ENCODE results near the gene DDAH1. TPM values are rescaled to one million over a fixed set of nuclear protein-coding genes. Genes with fewer than 3 reads are reported as not detected.

DDAH1 gene
- total and polyA plus RNA-seq, 12 donors, result 2.4 to 84.5 (median 58.4) TPM

DNA sequence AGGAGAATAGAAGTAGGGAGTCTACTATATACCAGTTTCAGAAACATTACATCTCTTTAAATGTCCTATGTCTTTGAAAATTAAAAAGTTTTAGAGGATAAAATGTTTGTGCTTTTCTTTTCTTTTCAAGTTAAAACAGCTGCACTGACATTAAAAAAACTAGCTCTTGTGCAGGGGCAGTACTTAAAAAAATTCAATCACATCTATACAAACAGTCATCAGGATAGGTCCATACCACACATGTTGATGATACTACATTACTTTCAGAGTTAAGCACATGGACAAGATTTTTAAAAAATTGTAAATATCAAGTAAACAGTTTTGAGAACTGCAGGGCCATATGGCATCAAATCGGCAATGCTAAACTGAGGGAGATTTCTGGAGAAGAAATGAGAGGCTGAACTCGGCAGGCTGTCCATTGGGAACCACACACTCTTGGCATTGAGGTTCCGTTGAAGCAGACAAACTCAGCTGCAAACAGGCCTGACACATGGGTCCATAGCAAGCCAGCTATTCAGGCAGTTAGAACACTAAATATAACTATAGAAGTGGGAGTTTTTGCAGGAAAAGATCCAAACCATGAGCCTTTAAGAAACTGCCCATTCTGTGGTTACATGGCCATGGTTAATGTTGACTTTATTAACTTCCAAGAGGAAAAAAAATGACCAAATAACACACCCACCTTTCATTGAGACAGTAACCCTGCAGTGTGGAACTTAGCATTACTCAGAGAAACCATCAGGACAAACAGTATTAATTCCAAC lies 104.0 kb downstream of the DDAH1 start:
- H3K4me1 ChIP-seq (replicated peaks in 1 of 2), result peaks cover 7 to 13% of the 10 kb centered on the region in 2 donors
- H3K27me3 ChIP-seq, result no peaks in the 10 kb centered on the region
- no peak for DNase-seq
- H3K27ac ChIP-seq, result peak overlapping the region in 2 of 5 donors; percentile 4 to 65
- H3K36me3 ChIP-seq (replicated peaks in 1 of 2), result no peaks in the 10 kb centered on the region
- intact Hi-C loops (cut with DNase I), result no loop called here
- TF ChIP-seq POLR2A (IDR thresholded peaks at IDR 0.05), result no peak
- TF ChIP-seq, protein P1, sequence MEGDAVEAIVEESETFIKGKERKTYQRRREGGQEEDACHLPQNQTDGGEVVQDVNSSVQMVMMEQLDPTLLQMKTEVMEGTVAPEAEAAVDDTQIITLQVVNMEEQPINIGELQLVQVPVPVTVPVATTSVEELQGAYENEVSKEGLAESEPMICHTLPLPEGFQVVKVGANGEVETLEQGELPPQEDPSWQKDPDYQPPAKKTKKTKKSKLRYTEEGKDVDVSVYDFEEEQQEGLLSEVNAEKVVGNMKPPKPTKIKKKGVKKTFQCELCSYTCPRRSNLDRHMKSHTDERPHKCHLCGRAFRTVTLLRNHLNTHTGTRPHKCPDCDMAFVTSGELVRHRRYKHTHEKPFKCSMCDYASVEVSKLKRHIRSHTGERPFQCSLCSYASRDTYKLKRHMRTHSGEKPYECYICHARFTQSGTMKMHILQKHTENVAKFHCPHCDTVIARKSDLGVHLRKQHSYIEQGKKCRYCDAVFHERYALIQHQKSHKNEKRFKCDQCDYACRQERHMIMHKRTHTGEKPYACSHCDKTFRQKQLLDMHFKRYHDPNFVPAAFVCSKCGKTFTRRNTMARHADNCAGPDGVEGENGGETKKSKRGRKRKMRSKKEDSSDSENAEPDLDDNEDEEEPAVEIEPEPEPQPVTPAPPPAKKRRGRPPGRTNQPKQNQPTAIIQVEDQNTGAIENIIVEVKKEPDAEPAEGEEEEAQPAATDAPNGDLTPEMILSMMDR (IDR thresholded peaks at IDR 0.05), result no peak
- H3K4me3 ChIP-seq, result no peak overlapping the region
- 73 to 85% (median 80%) methylated on average over 3 of the region's 3 CpGs for WGBS, 4 donors
- no peaks in the 10 kb centered on the region for H3K9me3 ChIP-seq (replicated peaks in 1 of 3)

DNA sequence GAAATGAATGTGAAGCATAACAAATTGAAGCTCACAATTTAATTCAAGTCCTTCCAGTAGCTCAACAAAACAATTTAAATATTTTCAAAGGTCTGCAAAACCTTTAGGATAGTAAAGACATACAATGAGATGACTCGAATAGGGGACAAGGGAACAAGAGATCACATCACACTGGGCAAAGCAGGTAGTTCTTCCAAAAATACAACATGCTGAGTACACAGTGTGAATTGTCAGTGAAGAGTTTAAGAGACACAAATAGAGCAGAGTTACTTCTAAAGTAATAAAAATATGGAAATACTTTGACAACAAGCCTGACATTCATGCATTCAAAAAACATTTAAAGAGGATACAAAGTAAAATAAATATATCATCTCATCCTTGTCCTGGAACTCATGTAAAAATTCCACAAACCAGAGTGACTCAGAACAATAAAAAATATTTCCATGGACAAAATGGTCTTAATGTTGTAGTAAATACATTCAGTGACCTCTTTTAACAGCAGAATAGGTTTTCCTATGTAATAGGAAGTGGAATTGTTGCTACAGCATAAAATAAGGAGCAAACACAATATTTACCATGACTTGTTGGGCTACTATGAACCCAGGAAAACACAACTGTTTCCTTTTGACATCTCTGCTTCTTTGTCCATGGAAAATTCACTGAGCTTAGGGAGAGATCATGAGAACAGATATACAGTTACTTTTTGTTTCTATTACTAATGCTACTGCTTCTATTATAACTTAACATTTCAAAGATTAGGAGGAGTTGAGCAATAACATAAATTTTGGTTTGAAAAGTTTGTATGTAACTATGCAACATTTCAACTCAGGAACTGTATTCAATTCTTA lies 104.9 kb downstream of the DDAH1 start:
- WGBS, 4 donors, result 68 to 82% (median 71%) methylated on average over 1 of the region's 1 CpG
- no peaks in the 10 kb centered on the region for H3K27me3 ChIP-seq
- no peak for TF ChIP-seq POLR2A (IDR thresholded peaks at IDR 0.05)
- TF ChIP-seq, protein P1 (IDR thresholded peaks at IDR 0.05), result no peak
- peak overlapping the region in 2 of 5 donors; percentile 65 to 66 for H3K27ac ChIP-seq
- intact Hi-C loops (cut with DNase I), result no loop called here
- no peak for DNase-seq
- H3K36me3 ChIP-seq (replicated peaks in 1 of 2), result no peaks in the 10 kb centered on the region
- H3K4me3 ChIP-seq, result no peak overlapping the region
- no peaks in the 10 kb centered on the region for H3K9me3 ChIP-seq (replicated peaks in 1 of 3)
- peaks cover 7 to 13% of the 10 kb centered on the region in 2 donors for H3K4me1 ChIP-seq (replicated peaks in 1 of 2)

DNA sequence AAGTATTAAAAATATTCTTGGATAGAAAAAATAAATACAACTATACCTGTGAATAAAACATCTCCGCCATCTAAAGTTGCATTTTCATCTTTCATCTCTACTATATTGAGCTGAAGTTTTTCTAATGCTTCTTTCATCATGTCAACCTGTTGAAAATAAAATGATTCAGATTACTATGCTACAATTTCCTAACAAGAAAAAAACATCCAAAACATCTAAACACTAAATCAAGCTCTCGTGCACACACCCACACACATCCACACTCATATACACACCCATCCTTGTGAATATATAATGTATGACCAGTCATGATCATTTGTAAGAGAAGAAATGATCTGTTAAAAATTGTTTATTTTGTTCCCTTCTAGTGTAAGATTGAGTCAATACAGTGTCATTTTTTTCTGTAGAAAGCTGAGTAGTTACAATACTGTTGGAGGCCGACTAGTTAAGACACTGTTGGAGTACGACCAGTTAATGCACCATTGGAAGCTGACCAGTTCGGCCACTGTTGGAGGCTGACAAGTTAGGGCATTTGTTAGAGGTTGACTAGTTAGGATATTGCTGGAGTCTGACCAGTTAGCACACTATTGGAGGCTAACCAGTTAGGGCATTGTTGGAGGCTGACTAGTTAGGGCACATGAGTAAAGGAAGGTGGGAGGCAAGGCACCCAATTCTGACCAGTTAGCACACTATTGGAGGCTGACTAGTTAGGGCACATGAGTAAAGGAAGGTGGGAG lies 106.1 kb downstream of the DDAH1 start:
- Histone ChIP-seq H3K27ac (no peak overlapping the region), H3K9me3 (replicated peaks in 1 of 3) (no peaks in the 10 kb centered on the region), H3K4me1 (replicated peaks in 1 of 2) (peaks cover 7 to 13% of the 10 kb centered on the region in 2 donors), H3K36me3 (replicated peaks in 1 of 2) (no peaks in the 10 kb centered on the region), H3K27me3 (no peaks in the 10 kb centered on the region), H3K4me3 (no peak overlapping the region)
- WGBS, 4 donors, result 96 to 100% (median 99%) methylated on average over 5 of the region's 5 CpGs
- intact Hi-C loops (cut with DNase I), result no loop called here
- TF ChIP-seq, protein P1 (IDR thresholded peaks at IDR 0.05), result no peak
- no peak for TF ChIP-seq POLR2A (IDR thresholded peaks at IDR 0.05)
- no peak for DNase-seq

DNA sequence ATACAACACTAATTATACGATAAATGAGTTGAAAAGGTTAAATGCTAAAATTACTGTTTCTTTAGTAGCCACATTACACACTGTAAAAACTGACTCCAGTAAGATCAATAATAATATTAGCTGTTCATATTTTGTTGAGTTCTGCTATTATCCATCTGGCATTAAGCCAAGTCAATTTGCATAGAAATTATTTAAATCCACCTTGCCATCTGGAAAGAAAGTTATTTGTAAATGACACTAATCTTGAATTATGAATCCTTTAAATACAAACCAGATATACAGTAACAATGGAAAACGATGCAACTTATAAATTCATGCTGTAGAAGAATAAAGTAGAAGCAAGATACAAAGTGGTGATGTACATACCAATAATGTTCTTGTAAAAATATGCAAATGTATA lies 107.1 kb downstream of the DDAH1 start:
- TF ChIP-seq, protein P1 (IDR thresholded peaks at IDR 0.05), result no peak
- TF ChIP-seq POLR2A (IDR thresholded peaks at IDR 0.05), result no peak
- 83 to 94% (median 93%) methylated on average over 2 of the region's 2 CpGs for WGBS, 4 donors
- no peaks in the 10 kb centered on the region for H3K36me3 ChIP-seq (replicated peaks in 1 of 2)
- DNase-seq, result no peak
- H3K27ac ChIP-seq, result no peak overlapping the region
- no peaks in the 10 kb centered on the region for H3K9me3 ChIP-seq (replicated peaks in 1 of 3)
- no peaks in the 10 kb centered on the region for H3K27me3 ChIP-seq
- intact Hi-C loops (cut with DNase I), result no loop called here
- no peak overlapping the region for H3K4me3 ChIP-seq
- peaks cover 7 to 13% of the 10 kb centered on the region in 2 donors for H3K4me1 ChIP-seq (replicated peaks in 1 of 2)
